ENCODE results near the gene CCDC91. TPM values are rescaled to one million over a fixed set of nuclear protein-coding genes. Genes with fewer than 3 reads are reported as not detected.

CCDC91 gene
- total and polyA plus RNA-seq, 3 donors from 2014 or later, result 60.6 to 226 (median 92.1) TPM

DNA sequence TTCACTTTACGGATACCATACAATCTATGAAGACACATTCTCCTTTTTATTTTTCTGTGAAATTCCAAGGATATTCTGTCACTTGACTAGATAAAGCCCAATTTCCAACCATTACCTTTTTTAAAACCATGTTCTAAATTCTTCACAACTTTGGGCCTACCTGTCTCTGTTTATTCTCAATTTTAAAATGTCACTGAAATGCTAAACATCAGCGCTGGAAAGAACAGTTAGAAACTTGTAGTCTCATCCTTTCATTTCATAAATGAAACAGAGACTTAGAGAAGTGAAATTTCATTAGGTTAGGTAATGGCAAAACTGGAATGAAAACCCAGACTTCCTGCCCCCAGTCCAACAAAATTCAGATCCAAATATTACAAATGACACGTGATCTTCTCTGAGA lies 396.2 kb downstream of the CCDC91 start:
- Histone ChIP-seq H3K4me1 (no peaks in the 10 kb centered on the region), H3K4me3 (no peak overlapping the region), H3K27ac (no peak overlapping the region), H3K36me3 (ENCODE audit: low read depth, missing control alignments) (no peaks in the 10 kb centered on the region), H3K27me3 (no peaks in the 10 kb centered on the region), H3K9me3 (no peaks in the 10 kb centered on the region)
- TF ChIP-seq, protein P1, sequence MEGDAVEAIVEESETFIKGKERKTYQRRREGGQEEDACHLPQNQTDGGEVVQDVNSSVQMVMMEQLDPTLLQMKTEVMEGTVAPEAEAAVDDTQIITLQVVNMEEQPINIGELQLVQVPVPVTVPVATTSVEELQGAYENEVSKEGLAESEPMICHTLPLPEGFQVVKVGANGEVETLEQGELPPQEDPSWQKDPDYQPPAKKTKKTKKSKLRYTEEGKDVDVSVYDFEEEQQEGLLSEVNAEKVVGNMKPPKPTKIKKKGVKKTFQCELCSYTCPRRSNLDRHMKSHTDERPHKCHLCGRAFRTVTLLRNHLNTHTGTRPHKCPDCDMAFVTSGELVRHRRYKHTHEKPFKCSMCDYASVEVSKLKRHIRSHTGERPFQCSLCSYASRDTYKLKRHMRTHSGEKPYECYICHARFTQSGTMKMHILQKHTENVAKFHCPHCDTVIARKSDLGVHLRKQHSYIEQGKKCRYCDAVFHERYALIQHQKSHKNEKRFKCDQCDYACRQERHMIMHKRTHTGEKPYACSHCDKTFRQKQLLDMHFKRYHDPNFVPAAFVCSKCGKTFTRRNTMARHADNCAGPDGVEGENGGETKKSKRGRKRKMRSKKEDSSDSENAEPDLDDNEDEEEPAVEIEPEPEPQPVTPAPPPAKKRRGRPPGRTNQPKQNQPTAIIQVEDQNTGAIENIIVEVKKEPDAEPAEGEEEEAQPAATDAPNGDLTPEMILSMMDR (IDR thresholded peaks at IDR 0.05), result no peak
- no peak for TF ChIP-seq POLR2A (IDR thresholded peaks at IDR 0.05)
- WGBS, 2 donors, result 64 to 92% methylated on average over 3 of the region's 3 CpGs
- no peak for DNase-seq
- intact Hi-C loops (cut with DNase I; ENCODE audit: low total_unique reads), result no loop called here

DNA sequence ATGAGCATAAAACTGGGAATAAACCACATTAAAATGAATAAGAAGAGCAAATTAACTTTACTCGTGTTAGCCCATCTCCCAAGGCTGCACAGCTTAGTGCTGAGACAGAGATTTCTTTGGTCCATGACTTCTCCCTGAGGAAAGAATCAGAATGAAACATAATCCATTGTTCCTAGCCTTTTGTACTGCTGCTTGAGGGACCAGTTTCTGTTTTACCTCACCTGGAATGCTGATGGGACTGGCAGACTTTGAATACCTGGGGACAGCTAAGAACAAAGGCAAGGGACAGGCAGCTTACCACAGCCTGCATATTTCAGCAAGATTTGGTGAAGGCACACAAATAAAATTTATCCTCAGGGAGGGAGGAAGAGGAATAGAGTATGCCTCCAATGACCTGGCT lies 401.6 kb downstream of the CCDC91 start:
- TF ChIP-seq POLR2A (IDR thresholded peaks at IDR 0.05), result no peak
- TF ChIP-seq, protein P1 (IDR thresholded peaks at IDR 0.05), result no peak
- Histone ChIP-seq H3K9me3 (no peaks in the 10 kb centered on the region), H3K27ac (no peak overlapping the region), H3K27me3 (no peaks in the 10 kb centered on the region), H3K4me3 (no peak overlapping the region), H3K36me3 (ENCODE audit: low read depth, missing control alignments) (no peaks in the 10 kb centered on the region), H3K4me1 (no peaks in the 10 kb centered on the region)
- WGBS, 2 donors, result 88 to 100% methylated on average over 1 of the region's 1 CpG
- intact Hi-C loops (cut with DNase I; ENCODE audit: low total_unique reads), result no loop called here
- DNase-seq, result no peak

Small RNAs within 50 kb of the gene (small RNA-seq; reads per million reads assigned to genes)
- 1.5 to 2.3 reads per million in 2 donors for gene RNA5SP355
- 0 reads per million in 2 donors for gene RNU4-54P

Other genes with a start within 250 kb of the CCDC91 start
- gene PTHLH, start 217.7 kb upstream of the CCDC91 start, total RNA-seq, result under 1 TPM; 0.47 to 0.50 TPM
- gene PTHLH, start 217.7 kb upstream of the CCDC91 start, polyA plus RNA-seq (ENCODE audit: insufficient read depth, low read depth, low replicate concordance), result 2.5 TPM